RWPE1 (cell line): ENCODE data around the gene LRRC27.
A peak's percentile ranks its signal among the peaks of the same experiment; 100 is the strongest.

Source experiments
- CTCF ChIA-PET: fragments of 350-600 bp; sonication (Branson Sonifier 250); formaldehyde crosslinking; extraction: SDS; loops from one replicate; lab custom pipeline; 2021; lab: Yijun Ruan, JAX
- POLR2A ChIA-PET: fragments of 400-600 bp; formaldehyde crosslinking; extraction: SDS; loops from one replicate; lab custom pipeline; 2020; ENCODE audit warnings: antibody characterized with exemption; ENCODE audit not compliant: low non-redundant PET; lab: Yijun Ruan, JAX
- DNase-seq: peaks from one replicate; pipeline ENCODE4 v3.0.0; 2012; ENCODE audit warnings: low spot score
- H3K27ac ChIP-seq: fragments of 450-650 bp; 2 replicates; pipeline ENCODE4 v1.5.1; 2017
- TF ChIP-seq, protein P1 (sequence below): fragments of 450-650 bp; conservative IDR thresholded peaks from 2 replicates; pipeline ENCODE4 v1.5.1; 2017; ENCODE audit warnings: low read depth, mild to moderate bottlenecking

LRRC27 gene

GRCh38 chr10:132306343-132306685, 25.7 kb upstream of the LRRC27 start:
- H3K27ac ChIP-seq = no peak overlapping the region
- DNase-seq = no peak
- ChIA-PET POLR2A (no interaction called here), CTCF (interaction anchor here (0.9 kb wide), 1 partner anchor 10 kb away, joined by 3 read pairs; no protein-coding TSS in a partner anchor)
- TF ChIP-seq, protein P1, sequence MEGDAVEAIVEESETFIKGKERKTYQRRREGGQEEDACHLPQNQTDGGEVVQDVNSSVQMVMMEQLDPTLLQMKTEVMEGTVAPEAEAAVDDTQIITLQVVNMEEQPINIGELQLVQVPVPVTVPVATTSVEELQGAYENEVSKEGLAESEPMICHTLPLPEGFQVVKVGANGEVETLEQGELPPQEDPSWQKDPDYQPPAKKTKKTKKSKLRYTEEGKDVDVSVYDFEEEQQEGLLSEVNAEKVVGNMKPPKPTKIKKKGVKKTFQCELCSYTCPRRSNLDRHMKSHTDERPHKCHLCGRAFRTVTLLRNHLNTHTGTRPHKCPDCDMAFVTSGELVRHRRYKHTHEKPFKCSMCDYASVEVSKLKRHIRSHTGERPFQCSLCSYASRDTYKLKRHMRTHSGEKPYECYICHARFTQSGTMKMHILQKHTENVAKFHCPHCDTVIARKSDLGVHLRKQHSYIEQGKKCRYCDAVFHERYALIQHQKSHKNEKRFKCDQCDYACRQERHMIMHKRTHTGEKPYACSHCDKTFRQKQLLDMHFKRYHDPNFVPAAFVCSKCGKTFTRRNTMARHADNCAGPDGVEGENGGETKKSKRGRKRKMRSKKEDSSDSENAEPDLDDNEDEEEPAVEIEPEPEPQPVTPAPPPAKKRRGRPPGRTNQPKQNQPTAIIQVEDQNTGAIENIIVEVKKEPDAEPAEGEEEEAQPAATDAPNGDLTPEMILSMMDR = no peak

GRCh38 chr10:132306864-132307751, 24.9 kb upstream of the LRRC27 start:
- DNase-seq = peak; percentile 29
- ChIA-PET CTCF (interaction anchor here (0.9 kb wide), 1 partner anchor 9 kb away, joined by 3 read pairs; no protein-coding TSS in a partner anchor), POLR2A (no interaction called here)
- H3K27ac ChIP-seq = peak overlapping the region; percentile 78; the same call in 1 of the 2 replicates
- TF ChIP-seq, protein P1 = no peak

- peak; percentile 98 for DNase-seq
- CTCF ChIA-PET = no interaction called here
Measured at GRCh38 chr10:132307823-132308586, 24.0 kb upstream of the LRRC27 start, which contains the start of gene STK32C. Gene STK32C (minus strand): TSS chr10:132307950. CDS start chr10:132307833, 117 bp downstream.

DNA sequence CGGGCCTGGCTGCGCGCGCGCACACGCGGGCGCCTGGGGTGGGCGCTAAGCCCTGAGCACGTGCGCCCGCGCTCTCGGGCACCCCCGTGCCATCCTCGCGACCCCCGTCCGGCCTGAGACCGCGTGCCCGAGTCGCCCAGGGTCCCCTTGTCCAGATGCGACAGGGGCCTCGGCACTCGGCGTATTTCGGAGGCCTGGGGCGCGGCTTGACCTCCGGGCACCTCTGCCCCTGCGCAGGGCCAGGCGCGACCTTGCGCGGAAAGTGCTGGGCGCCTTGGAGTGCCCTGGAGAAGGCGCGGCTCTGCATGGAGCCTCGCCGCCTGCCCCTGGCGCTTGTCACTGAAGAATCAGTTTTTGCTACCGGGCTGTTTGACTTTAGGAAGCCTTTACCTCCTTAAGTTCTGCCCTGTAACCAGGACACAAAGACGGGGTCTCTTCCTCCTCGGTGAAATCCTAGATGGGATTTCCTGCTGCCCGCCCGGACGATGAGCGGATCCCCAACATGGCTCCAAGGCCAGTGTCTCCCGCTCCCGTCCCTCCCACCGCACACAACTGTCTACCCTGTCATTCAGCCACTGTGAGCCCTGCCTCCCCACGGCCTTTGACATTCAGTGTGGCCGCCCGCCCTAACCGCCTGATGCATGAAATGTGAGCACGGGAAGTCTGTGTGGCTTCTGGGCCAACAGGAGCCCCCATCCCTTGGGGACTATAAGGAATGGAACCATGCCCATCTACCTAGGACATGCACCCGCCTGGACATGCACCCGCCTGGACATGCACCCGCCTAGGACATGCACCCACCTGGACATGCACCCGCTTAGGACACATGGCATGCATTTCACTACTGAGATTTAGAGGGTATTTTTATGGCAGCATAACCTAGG, 23.2 kb upstream of the LRRC27 start:
- POLR2A ChIA-PET = no interaction called here
- DNase-seq = no peak

More at GRCh38 chr10:132307823-132308586, 24.0 kb upstream of the LRRC27 start, which contains the start of gene STK32C:
- TF ChIP-seq, protein P1 = no peak
- POLR2A ChIA-PET = no interaction called here
- peak within 1 kb of the TSS; percentile 78 for H3K27ac ChIP-seq

DNA sequence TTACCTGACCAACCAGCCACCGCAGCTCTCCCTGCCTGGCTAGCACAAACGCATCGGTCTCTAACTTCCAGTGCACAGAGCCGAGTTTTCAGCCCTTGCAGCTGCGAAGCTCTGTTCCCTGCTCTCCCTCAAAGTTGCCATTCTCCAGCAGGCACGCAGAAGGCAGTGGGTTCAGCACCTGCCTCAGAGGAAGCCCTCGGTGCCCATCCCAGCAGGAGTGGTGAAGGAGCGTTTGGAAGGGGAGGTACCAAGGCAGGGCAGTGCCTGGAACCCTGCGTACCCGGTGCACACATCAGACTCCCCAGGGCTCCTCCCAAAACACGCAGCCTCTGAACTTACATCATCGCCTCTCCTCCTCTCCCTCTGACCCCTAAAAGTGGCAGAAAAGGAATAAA, 22.5 kb upstream of the LRRC27 start:
- no peak for DNase-seq
- POLR2A ChIA-PET = no interaction called here
- CTCF ChIA-PET = no interaction called here
- TF ChIP-seq, protein P1 = no peak
- H3K27ac ChIP-seq = no peak overlapping the region; the same call in 1 of the 2 replicates

More for the DNA sequence above, 23.2 kb upstream of the LRRC27 start:
- CTCF ChIA-PET = no interaction called here
- peak overlapping the region; percentile 78 for H3K27ac ChIP-seq
- TF ChIP-seq, protein P1 = no peak
